Calu3 (cell line): ENCODE results near the gene SSTR4. TPM values are rescaled to one million over a fixed set of nuclear protein-coding genes. Genes with fewer than 3 reads are reported as not detected.
"Not testable (repeated sequence)": the region's sequence is repeated elsewhere in the genome, so short reads cannot be mapped to it uniquely, and the experiment has no call there.

Experiments used
- Bru-seq: library from RNA; stranded (reverse); fragments of 400-500 nt; gene quantifications from one replicate; lab custom pipeline; 2021; lab: Mats Ljungman, UMichigan
- BruChase-seq, 2 experiments: library from RNA; stranded (reverse); fragments of 400-500 nt; gene quantifications; one replicate each; lab custom pipeline; 2021; lab: Mats Ljungman, UMichigan
- BruUV-seq: library from RNA; stranded (reverse); fragments of 400-500 nt; replicated peaks from 2 replicates; lab custom pipeline; 2021; lab: Mats Ljungman, UMichigan
- CTCF ChIA-PET: fragments of 300-600 bp; sonication (Branson Sonifier 250); formaldehyde crosslinking; loops from one replicate; lab custom pipeline; 2022; ENCODE audit warnings: antibody characterized with exemption; lab: Charles Lee
- DNase-seq: peaks from one replicate; pipeline ENCODE4 v3.0.0; 2022
- H3K27ac Mint-ChIP-seq: one replicate; pipeline ENCODE4 v1.8.0; 2022; ENCODE audit warnings: mixed read lengths; ENCODE audit not compliant: unreplicated experiment
- H3K27me3 Mint-ChIP-seq: one replicate; pipeline ENCODE4 v1.8.0; 2022; ENCODE audit warnings: mixed read lengths; ENCODE audit not compliant: unreplicated experiment
- H3K36me3 Mint-ChIP-seq: one replicate; pipeline ENCODE4 v1.8.0; 2022; ENCODE audit warnings: mild to moderate bottlenecking, moderate library complexity, mixed read lengths; ENCODE audit not compliant: insufficient read depth, unreplicated experiment
- H3K4me1 Mint-ChIP-seq: one replicate; pipeline ENCODE4 v1.8.0; 2022; ENCODE audit warnings: mild to moderate bottlenecking, low read depth, mixed read lengths; ENCODE audit not compliant: unreplicated experiment
- H3K4me3 Mint-ChIP-seq: one replicate; pipeline ENCODE4 v1.8.0; 2022; ENCODE audit warnings: mild to moderate bottlenecking, low read depth, moderate library complexity, mixed read lengths; ENCODE audit not compliant: unreplicated experiment
- H3K9me3 Mint-ChIP-seq: one replicate; pipeline ENCODE4 v1.8.0; 2022; ENCODE audit warnings: low read depth, mixed read lengths; ENCODE audit not compliant: unreplicated experiment
- intact Hi-C: fragments of 100-400 bp; cut with micrococcal nuclease; formaldehyde crosslinking; loops from one replicate; pipeline ENCODE4 v1.10.0; 2022; ENCODE audit not compliant: unreplicated experiment
- long read RNA-seq: library from polyadenylated mRNA; stranded (forward); transcript quantifications from one replicate; pipeline ENCODE4 v2.0.0, GENCODE V29; 2022
- total RNA-seq: library from RNA; stranded (reverse); gene quantifications from 2 replicates; pipeline ENCODE4 v1.2.3, GENCODE V29; 2022
- TF ChIP-seq, protein P1 (sequence below): fragments of 200-600 bp; IDR thresholded peaks from one replicate; pipeline ENCODE4 v1.8.0; 2022; ENCODE audit warnings: antibody characterized with exemption; ENCODE audit not compliant: unreplicated experiment

SSTR4 gene, protein sequence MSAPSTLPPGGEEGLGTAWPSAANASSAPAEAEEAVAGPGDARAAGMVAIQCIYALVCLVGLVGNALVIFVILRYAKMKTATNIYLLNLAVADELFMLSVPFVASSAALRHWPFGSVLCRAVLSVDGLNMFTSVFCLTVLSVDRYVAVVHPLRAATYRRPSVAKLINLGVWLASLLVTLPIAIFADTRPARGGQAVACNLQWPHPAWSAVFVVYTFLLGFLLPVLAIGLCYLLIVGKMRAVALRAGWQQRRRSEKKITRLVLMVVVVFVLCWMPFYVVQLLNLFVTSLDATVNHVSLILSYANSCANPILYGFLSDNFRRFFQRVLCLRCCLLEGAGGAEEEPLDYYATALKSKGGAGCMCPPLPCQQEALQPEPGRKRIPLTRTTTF
- not detected in 2 replicates for total RNA-seq
- Bru-seq, nascent RNA = not detected
- BruChase-seq, experiment 1, labeled RNA remaining after a 6-hour chase = not detected
- BruChase-seq, experiment 2, labeled RNA remaining after a 2-hour chase = not detected
- long read RNA-seq = 0 reads

DNA sequence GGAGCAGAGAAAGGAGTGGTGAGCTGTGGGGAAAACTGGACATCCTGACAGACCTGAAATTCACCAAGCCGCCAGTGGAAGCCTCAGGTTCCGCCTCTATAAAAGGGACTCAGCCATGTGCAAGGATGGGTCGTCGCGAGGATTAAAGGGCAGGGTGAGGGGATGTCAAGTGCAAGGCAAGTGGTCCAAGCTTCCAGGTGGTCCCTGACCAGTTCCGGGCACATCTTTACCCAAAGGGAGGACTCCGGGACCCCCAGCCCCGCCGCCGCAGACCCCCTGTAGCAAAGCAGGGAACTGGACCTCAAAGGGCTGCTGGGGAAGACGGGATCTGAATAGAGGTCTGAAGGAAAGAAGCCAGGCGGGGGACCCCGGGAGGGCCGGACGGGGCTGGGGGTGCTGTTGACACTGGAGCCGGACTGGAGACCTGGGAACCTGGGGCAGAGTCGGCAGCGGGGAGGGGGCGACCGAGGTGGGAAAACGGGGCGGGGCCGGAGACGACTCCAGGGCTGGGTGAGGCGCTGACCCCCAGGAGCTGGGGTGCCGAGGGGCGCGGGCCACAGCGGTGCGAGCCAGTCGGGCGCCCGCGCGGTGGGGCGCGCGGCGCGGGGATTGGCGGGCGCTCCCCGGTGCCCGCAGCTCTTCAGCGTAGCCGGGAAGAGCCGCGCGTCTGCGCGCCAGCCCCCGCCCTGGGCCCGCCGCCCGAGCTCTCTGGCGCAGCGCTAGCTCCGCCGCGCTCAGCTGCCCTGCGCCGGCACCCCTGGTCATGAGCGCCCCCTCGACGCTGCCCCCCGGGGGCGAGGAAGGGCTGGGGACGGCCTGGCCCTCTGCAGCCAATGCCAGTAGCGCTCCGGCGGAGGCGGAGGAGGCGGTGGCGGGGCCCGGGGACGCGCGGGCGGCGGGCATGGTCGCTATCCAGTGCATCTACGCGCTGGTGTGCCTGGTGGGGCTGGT, at the start of gene SSTR4:
Gene SSTR4, plus strand, starts transcription at position 592 of the 951 bp plus-strand sequence. Its CDS starts 172 bp downstream, at position 764.
- DNase-seq = no peak
- H3K27me3 Mint-ChIP-seq = peaks cover 14% of the 10 kb centered on the region
- no TSS peak for BruUV-seq
- H3K36me3 Mint-ChIP-seq = no peaks in the 10 kb centered on the region
- TF ChIP-seq, protein P1, sequence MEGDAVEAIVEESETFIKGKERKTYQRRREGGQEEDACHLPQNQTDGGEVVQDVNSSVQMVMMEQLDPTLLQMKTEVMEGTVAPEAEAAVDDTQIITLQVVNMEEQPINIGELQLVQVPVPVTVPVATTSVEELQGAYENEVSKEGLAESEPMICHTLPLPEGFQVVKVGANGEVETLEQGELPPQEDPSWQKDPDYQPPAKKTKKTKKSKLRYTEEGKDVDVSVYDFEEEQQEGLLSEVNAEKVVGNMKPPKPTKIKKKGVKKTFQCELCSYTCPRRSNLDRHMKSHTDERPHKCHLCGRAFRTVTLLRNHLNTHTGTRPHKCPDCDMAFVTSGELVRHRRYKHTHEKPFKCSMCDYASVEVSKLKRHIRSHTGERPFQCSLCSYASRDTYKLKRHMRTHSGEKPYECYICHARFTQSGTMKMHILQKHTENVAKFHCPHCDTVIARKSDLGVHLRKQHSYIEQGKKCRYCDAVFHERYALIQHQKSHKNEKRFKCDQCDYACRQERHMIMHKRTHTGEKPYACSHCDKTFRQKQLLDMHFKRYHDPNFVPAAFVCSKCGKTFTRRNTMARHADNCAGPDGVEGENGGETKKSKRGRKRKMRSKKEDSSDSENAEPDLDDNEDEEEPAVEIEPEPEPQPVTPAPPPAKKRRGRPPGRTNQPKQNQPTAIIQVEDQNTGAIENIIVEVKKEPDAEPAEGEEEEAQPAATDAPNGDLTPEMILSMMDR = no peak
- no peak within 1 kb of the TSS for H3K27ac Mint-ChIP-seq
- H3K4me1 Mint-ChIP-seq = no peaks in the 10 kb centered on the region
- H3K4me3 Mint-ChIP-seq = no peak within 1 kb of the TSS
- CTCF ChIA-PET = no interaction called here
- H3K9me3 Mint-ChIP-seq = no peaks in the 10 kb centered on the region
- intact Hi-C loops = no loop called here

DNA sequence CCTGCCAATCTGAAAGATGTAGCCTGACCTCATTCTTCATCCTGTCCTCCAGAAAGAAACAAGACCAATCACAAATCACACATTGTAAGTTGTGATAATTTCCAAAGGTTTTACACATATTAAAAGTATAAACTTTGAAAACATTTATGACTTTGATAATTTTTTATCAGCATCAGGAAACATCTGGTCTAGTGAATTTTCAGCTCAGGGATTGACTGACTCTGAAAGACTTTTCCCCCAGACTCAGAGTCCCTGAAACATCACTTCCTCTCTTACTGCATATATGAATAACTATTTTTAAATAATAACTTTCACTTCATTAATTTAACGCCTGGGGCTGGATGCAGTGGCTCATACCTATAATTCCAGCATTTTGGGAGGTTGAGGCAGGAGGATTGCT, 48.5 kb upstream of the SSTR4 start:
- Mint-ChIP-seq H3K9me3 (no peaks in the 10 kb centered on the region), H3K36me3 (peaks cover 5% of the 10 kb centered on the region), H3K27me3 (no peaks in the 10 kb centered on the region), H3K4me1 (no peaks in the 10 kb centered on the region), H3K27ac (no peak overlapping the region), H3K4me3 (no peak overlapping the region)
- CTCF ChIA-PET = no interaction called here
- no peak for DNase-seq
- BruUV-seq = no TSS peak
- TF ChIP-seq, protein P1 = no peak
- intact Hi-C loops = no loop called here

DNA sequence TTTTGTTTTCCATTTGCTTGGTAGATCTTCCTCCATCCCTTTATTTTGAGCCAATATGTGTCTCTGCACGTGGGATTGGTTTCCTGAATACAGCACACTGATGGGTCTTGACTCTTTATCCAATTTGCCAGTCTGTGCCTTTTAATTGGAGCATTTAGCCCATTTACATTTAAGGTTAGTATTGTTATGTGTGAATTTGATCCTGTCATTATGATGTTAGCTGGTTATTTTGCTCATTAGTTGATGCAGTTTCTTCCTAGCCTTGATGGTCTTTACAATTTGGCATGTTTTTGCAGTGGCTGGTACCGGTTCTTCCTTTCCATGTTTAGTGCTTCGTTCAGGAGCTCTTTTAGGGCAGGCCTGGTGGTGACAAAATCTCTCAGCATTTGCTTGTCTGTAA, 43.7 kb upstream of the SSTR4 start:
- H3K4me1 Mint-ChIP-seq, DNase-seq, H3K36me3 Mint-ChIP-seq, H3K4me3 Mint-ChIP-seq, H3K27ac Mint-ChIP-seq, H3K9me3 Mint-ChIP-seq, BruUV-seq, CTCF ChIA-PET, H3K27me3 Mint-ChIP-seq, intact Hi-C loops: not testable (repeated sequence)

DNA sequence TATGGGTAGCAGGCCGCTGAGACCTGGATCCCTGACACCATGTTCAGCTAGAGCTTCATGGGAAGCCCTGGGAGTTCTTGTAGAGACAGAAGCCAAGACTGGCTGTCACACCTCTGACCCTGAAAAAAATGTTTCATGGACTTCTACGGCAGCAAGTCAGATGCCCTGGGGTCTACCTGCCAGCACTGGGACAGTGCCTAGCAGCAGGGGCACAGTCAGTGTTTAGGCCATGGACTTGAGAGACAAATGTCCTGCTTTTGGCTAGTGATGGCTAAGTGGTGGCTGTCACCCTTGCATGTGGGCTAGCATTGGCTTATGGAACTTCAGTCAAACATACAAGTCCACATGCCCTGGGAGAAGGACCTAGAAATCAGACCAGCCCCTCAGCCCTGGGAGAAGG, 41.3 kb upstream of the SSTR4 start:
- H3K27ac Mint-ChIP-seq = no peak overlapping the region
- TF ChIP-seq, protein P1 = no peak
- no peaks in the 10 kb centered on the region for H3K36me3 Mint-ChIP-seq
- intact Hi-C loops = no loop called here
- H3K9me3 Mint-ChIP-seq = no peaks in the 10 kb centered on the region
- BruUV-seq = no TSS peak
- CTCF ChIA-PET = no interaction called here
- no peaks in the 10 kb centered on the region for H3K4me1 Mint-ChIP-seq
- no peaks in the 10 kb centered on the region for H3K27me3 Mint-ChIP-seq
- H3K4me3 Mint-ChIP-seq = no peak overlapping the region
- DNase-seq = no peak
